Activated naive CD4-positive, alpha-beta T cell treated with anti-CD3 and anti-CD28 coated beads, Interleukin-2, amount 50 U/mL, for 24 hours (primary cell): ENCODE measurements around the gene CDC27.
A peak's percentile ranks its signal among the peaks of the same experiment; 100 is the strongest.
"Not testable (repeated sequence)": the region's sequence is repeated elsewhere in the genome, so short reads cannot be mapped to it uniquely, and the experiment has no call there.

Experiments
- H3K27ac Mint-ChIP-seq: one replicate; pipeline ENCODE4 v1.8.0; 2021; ENCODE audit warnings: mild to moderate bottlenecking, mixed read lengths
- H3K27me3 Mint-ChIP-seq: one replicate; pipeline ENCODE4 v1.8.0; 2021; ENCODE audit warnings: mixed read lengths
- H3K36me3 Mint-ChIP-seq: one replicate; pipeline ENCODE4 v1.8.0; 2021; ENCODE audit warnings: mixed read lengths
- H3K4me1 Mint-ChIP-seq: one replicate; pipeline ENCODE4 v1.8.0; 2021; ENCODE audit warnings: mixed read lengths
- H3K4me3 Mint-ChIP-seq: one replicate; pipeline ENCODE4 v1.8.0; 2021; ENCODE audit warnings: mild to moderate bottlenecking, mixed read lengths
- H3K9me3 Mint-ChIP-seq: one replicate; pipeline ENCODE4 v1.8.0; 2021; ENCODE audit warnings: mixed read lengths

CDC27 gene

GRCh38 chr17:47188876-47189731 is at the start of gene CDC27:
CDC27 (minus strand) TSS chr17:47189295; CDS start chr17:47189172, 123 bp downstream.
- H3K27me3 Mint-ChIP-seq: no peaks in the 10 kb centered on the region
- H3K36me3 Mint-ChIP-seq: peaks cover 4% of the 10 kb centered on the region
- peaks cover 47% of the 10 kb centered on the region for H3K4me1 Mint-ChIP-seq
- peak within 1 kb of the TSS; percentile 96 for H3K4me3 Mint-ChIP-seq
- no peaks in the 10 kb centered on the region for H3K9me3 Mint-ChIP-seq
- H3K27ac Mint-ChIP-seq: peak within 1 kb of the TSS; percentile 89

GRCh38 chr17:47238321-47239010 is 49.4 kb upstream of the CDC27 start:
- H3K27me3 Mint-ChIP-seq: no peaks in the 10 kb centered on the region
- H3K4me3 Mint-ChIP-seq: no peak overlapping the region
- H3K9me3 Mint-ChIP-seq: no peaks in the 10 kb centered on the region
- no peaks in the 10 kb centered on the region for H3K36me3 Mint-ChIP-seq
- H3K4me1 Mint-ChIP-seq: no peaks in the 10 kb centered on the region
- no peak overlapping the region for H3K27ac Mint-ChIP-seq

- H3K4me3 Mint-ChIP-seq: no peak overlapping the region
- H3K4me1 Mint-ChIP-seq: no peaks in the 10 kb centered on the region
- no peaks in the 10 kb centered on the region for H3K36me3 Mint-ChIP-seq
- no peaks in the 10 kb centered on the region for H3K9me3 Mint-ChIP-seq
- no peaks in the 10 kb centered on the region for H3K27me3 Mint-ChIP-seq
- no peak overlapping the region for H3K27ac Mint-ChIP-seq
Measured at GRCh38 chr17:47237841-47238240, 48.7 kb upstream of the CDC27 start.

GRCh38 chr17:47235923-47236322 is 46.8 kb upstream of the CDC27 start:
- Mint-ChIP-seq H3K9me3 (no peaks in the 10 kb centered on the region), H3K27me3 (no peaks in the 10 kb centered on the region), H3K4me3 (no peak overlapping the region), H3K36me3 (no peaks in the 10 kb centered on the region), H3K4me1 (no peaks in the 10 kb centered on the region), H3K27ac (no peak overlapping the region)

GRCh38 chr17:47235506-47235905 is 46.4 kb upstream of the CDC27 start:
- Mint-ChIP-seq H3K9me3 (no peaks in the 10 kb centered on the region), H3K27me3 (no peaks in the 10 kb centered on the region), H3K4me1 (no peaks in the 10 kb centered on the region), H3K36me3 (no peaks in the 10 kb centered on the region), H3K27ac (no peak overlapping the region), H3K4me3 (no peak overlapping the region)

- H3K27me3 Mint-ChIP-seq: no peaks in the 10 kb centered on the region
- H3K4me3 Mint-ChIP-seq: no peak overlapping the region
- peaks cover 12% of the 10 kb centered on the region for H3K4me1 Mint-ChIP-seq
- H3K36me3 Mint-ChIP-seq: no peaks in the 10 kb centered on the region
- H3K27ac Mint-ChIP-seq: no peak overlapping the region
- no peaks in the 10 kb centered on the region for H3K9me3 Mint-ChIP-seq
Measured at GRCh38 chr17:47232465-47232864, 43.4 kb upstream of the CDC27 start.

GRCh38 chr17:47231866-47232265 is 42.8 kb upstream of the CDC27 start:
- no peak overlapping the region for H3K27ac Mint-ChIP-seq
- peaks cover 12% of the 10 kb centered on the region for H3K4me1 Mint-ChIP-seq
- no peaks in the 10 kb centered on the region for H3K27me3 Mint-ChIP-seq
- H3K9me3 Mint-ChIP-seq: no peaks in the 10 kb centered on the region
- H3K4me3 Mint-ChIP-seq: no peak overlapping the region
- H3K36me3 Mint-ChIP-seq: no peaks in the 10 kb centered on the region

GRCh38 chr17:47231334-47231733 is 42.2 kb upstream of the CDC27 start:
- Mint-ChIP-seq H3K27ac (no peak overlapping the region), H3K36me3 (no peaks in the 10 kb centered on the region), H3K4me3 (no peak overlapping the region), H3K9me3 (no peaks in the 10 kb centered on the region), H3K4me1 (peaks cover 12% of the 10 kb centered on the region), H3K27me3 (no peaks in the 10 kb centered on the region)

- Mint-ChIP-seq H3K9me3 (no peaks in the 10 kb centered on the region), H3K27ac (no peak overlapping the region), H3K4me3 (no peak overlapping the region), H3K4me1 (peaks cover 12% of the 10 kb centered on the region), H3K36me3 (no peaks in the 10 kb centered on the region), H3K27me3 (no peaks in the 10 kb centered on the region)
Measured at GRCh38 chr17:47230864-47231263, 41.8 kb upstream of the CDC27 start.

GRCh38 chr17:47229535-47230443 is 40.7 kb upstream of the CDC27 start:
- H3K4me1 Mint-ChIP-seq: peaks cover 12% of the 10 kb centered on the region
- no peaks in the 10 kb centered on the region for H3K27me3 Mint-ChIP-seq
- H3K4me3 Mint-ChIP-seq: peak overlapping the region; percentile 63
- H3K36me3 Mint-ChIP-seq: no peaks in the 10 kb centered on the region
- H3K9me3 Mint-ChIP-seq: no peaks in the 10 kb centered on the region
- H3K27ac Mint-ChIP-seq: peak overlapping the region; percentile 33

GRCh38 chr17:47227862-47228261 is 38.8 kb upstream of the CDC27 start:
- Mint-ChIP-seq H3K4me3 (no peak overlapping the region), H3K4me1 (peaks cover 12% of the 10 kb centered on the region), H3K27ac (peak overlapping the region; percentile 59), H3K36me3 (no peaks in the 10 kb centered on the region), H3K9me3 (no peaks in the 10 kb centered on the region), H3K27me3 (no peaks in the 10 kb centered on the region)

- peaks cover 2% of the 10 kb centered on the region for H3K27me3 Mint-ChIP-seq
- H3K4me1 Mint-ChIP-seq: peaks cover 16% of the 10 kb centered on the region
- no peaks in the 10 kb centered on the region for H3K36me3 Mint-ChIP-seq
- H3K4me3 Mint-ChIP-seq: no peak overlapping the region
- peak overlapping the region; percentile 17 for H3K27ac Mint-ChIP-seq
- H3K9me3 Mint-ChIP-seq: no peaks in the 10 kb centered on the region
Measured at GRCh38 chr17:47225911-47226688, 37.0 kb upstream of the CDC27 start.

GRCh38 chr17:47225436-47225858 is 36.4 kb upstream of the CDC27 start:
- Mint-ChIP-seq H3K9me3 (no peaks in the 10 kb centered on the region), H3K27ac (no peak overlapping the region), H3K4me1 (peaks cover 20% of the 10 kb centered on the region), H3K36me3 (no peaks in the 10 kb centered on the region), H3K27me3 (peaks cover 2% of the 10 kb centered on the region), H3K4me3 (no peak overlapping the region)

- Mint-ChIP-seq H3K27ac (no peak overlapping the region), H3K4me1 (peaks cover 21% of the 10 kb centered on the region), H3K9me3 (no peaks in the 10 kb centered on the region), H3K4me3 (no peak overlapping the region), H3K36me3 (no peaks in the 10 kb centered on the region), H3K27me3 (peaks cover 2% of the 10 kb centered on the region)
Measured at GRCh38 chr17:47224966-47225365, 35.9 kb upstream of the CDC27 start.

- not testable (repeated sequence) for H3K36me3 Mint-ChIP-seq, H3K27ac Mint-ChIP-seq, H3K4me3 Mint-ChIP-seq, H3K27me3 Mint-ChIP-seq, H3K9me3 Mint-ChIP-seq
- peaks cover 20% of the 10 kb centered on the region for H3K4me1 Mint-ChIP-seq
Measured at GRCh38 chr17:47224077-47224476, 35.0 kb upstream of the CDC27 start.
